NCI-H1092 (cell line): ENCODE measurements around the gene CTU2.

Experiments used
- DNase-seq: peaks from one replicate; lab custom pipeline; 2025; lab: John Stamatoyannopoulos, UW

CTU2 gene

DNA sequence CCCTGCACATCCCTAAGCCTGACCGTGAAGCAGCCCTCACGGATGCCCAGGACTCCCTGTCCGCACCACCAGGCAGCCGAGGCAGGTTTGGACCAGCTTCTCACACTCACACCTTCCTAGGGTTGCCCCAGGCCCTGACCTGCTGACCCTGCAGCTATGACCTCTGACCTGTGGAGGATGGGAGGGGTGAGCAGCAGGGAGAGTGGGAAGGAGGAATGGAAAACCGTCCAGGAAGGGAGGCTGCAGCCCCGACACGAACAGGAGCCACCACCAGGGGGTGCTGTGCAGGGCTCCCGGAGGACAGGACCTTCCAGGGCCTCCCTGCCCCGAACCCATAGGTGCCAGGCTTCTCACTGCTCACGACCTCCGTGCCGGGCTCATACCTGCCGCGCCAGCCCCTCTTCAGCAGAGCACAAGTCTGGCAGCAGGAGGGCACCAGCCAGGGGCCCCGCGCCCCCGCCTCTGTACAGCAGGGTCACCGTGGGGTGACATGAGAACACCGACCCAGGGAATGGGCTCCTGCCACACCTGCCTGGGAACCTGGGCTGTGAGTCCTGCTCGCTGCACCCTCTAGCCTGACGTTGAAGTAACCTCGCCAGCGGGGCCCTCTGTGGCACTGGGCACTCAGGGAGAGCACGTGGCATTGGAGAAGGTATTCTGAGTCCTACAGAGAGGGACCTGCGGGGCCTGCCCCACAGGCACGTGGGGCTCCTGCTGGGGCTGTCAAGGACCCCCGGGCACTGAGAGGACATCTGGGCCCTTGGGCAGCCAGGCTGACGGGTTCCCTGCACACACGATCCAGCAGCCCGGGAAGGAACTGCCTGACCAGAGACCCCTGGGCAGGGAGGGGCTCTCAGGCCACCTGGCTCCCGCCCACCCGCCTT lies 37.6 kb downstream of the CTU2 start:
- DNase-seq: peak; percentile 61

DNA sequence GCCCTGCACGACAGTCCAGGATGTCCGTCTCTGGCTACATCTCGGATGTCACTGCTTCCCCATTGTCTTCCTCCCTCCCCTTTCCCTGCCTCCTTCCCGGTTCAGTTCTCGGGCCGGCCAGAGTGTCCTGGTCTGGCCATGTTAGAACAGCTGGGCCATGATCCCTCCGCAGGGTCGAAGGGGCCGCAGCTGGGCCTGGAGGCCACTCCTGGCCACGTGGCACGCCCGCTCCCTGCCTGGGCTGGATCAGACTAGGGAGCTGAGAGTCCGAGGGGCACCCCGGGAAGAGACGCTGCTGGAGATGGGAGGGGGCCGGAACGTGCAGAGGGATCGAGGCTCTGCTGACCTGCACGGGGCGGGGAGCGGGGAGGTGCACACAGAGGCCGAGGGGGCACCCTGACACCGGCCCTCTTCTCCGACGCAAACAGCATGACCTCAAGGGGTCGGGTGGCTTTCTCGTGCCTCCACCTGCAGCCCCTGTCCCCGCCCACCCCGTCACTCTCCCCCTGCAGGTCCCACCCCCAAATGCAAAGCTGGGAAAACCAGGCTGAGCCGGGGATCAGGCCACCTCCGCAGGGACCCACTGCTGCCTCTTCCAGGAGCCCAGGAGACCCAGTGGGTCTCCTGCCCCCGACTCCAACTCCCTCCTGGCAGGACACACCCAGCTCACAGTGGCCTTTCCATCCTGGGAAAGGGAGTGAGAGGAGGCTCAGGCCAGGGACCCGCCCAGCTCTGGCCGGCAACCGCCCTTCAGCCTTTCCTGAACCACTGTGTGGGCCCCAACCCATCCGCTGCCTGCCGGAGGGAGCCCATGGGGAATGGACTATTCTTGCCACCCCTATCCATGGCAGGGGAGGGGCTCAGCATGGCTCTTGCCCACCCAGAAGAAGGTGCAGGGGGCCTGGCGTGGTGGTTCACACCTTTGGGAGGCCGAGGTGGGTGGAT lies 38.5 kb downstream of the CTU2 start:
- no peak for DNase-seq

DNA sequence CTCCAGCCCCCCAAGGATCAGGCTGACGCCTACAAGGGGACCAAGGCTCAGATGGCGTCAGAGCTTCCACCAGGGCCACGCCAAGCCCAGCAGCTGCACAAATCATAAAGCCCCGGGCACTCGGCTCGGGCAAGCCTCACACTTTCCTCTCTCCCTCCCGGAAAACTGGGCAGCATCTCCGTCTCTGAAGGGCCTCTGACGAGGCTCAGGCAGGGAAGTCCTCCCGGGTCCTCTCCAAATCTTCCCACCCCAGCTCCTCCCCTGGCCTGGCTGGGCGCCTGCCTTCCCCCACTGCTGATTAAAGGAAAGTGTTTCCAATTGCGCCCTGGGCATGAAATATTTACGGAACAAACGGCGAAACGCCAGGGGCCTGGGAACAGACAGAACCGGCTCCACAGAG lies 40.2 kb downstream of the CTU2 start:
- no peak for DNase-seq

DNA sequence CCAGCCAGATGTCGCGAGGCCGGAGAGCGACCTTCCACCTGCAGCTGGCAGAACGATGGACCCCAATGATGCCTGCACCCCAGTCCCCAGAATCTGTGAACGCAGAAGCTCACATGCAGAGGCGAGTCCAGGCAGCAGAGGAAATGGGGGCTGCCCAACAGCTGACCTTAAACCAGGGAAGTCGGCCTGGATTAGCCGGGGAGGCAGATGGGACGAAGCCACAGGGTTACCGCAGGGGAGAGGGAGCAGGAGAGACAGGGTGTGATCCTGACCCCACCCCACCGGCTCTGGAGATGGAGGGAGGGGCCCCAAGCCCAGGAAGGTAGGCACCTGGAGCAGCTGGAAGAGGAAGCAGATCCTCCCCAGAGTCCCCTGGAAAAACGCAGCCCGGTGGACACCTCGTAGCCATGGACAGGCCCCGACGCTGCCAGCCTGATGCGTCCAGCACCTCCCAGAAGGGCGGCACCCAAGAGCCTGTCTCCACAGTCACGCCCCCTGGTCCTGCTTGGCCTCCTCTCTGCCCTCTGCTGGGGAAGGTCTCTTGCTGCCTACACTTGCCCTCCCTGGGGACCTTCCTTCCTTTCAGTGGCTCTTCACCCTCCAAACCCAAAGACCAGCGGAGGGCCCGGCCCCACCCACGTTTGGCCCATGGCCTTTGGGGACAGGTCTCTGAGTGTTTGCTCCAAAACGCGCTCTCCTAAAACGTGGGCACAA lies 41.4 kb downstream of the CTU2 start:
- DNase-seq: no peak

DNA sequence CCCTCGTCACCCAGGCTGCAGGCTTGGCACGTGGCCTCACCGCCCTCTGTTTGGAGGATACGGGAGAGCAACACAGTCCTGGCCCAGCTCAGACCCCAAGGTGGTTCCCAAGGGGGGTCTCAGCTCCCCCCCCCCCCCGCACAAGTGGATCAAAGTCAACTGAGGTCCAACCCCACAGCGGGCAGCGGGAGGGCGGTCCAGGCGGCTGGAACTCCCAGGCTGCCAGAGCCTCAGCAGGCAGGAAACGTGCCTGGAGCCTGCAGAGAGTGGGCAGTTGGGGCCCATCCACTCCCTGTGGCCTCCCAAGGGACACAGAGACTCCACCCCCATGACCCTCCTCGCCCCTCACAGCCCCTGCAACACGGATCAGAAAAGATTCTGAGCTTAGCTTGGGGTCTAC lies 42.1 kb downstream of the CTU2 start:
- DNase-seq: no peak

DNA sequence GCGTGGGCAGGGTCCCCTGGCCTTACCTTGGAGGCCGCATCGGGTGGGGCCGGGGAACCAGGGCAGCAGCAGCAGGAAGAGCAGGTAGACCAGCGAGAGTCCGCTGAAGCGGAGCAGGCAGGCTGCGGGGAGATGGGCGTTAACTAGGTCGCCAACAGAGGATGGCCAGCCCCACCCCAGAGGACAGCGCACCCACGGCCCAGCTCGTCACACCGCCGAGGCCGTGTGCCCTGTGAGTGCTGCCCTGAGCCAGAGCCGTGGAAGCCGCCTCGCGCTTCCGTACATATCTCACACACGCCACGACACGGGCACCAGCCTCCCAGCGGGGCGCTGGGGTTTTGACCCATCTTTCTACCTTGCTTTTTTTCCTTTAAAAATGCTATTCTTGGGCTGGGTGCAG lies 43.1 kb downstream of the CTU2 start:
- DNase-seq: no peak

DNA sequence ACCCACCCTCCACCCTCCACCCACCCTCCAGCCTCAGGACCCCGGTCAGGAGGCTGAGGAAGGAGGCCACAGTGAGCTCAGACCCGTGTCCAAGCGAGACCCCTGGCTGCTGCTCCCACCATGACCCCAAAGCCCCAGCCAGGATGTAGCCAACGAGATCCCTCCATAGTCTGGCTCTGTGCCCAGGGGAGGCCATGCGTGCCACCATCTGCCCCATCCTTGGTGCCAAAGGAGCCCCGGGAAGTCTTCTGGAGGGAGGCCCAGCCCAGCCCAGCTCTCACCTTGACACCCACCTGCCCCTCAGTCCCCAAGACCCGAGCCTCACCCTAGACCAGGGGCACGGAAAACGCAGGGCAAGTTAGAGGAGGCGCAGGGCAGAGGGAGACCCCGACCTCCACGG lies 44.6 kb downstream of the CTU2 start:
- no peak for DNase-seq

DNA sequence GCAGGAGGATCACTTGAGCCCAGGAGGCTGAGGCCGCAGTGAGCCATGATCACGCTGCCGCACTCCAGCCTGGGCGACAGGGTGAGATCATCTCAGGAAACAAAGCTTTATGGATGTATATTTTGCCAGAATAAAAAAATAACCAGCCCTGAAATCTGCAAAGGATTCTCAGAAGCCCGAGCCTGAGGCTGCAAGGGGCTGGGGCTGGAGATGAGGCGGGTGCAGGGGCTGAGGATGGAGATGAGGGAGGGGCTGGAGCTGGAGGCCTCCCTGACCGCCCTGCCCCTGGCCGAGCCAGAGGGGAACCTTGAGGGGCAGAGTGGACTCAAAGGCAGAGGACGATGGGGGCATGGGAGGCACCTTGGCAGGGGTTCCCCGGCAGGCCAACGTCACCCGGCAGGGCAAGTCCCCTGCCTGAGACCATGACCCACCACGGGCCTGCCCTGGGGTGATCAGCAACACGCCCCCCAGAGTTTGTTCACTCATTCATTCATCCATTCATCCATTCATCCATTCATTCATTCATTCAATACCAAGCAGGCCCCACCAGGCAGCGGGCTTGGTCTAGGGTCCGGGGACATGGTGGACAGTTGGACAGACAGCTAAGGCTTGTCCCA lies 46.2 kb downstream of the CTU2 start:
- no peak for DNase-seq

DNA sequence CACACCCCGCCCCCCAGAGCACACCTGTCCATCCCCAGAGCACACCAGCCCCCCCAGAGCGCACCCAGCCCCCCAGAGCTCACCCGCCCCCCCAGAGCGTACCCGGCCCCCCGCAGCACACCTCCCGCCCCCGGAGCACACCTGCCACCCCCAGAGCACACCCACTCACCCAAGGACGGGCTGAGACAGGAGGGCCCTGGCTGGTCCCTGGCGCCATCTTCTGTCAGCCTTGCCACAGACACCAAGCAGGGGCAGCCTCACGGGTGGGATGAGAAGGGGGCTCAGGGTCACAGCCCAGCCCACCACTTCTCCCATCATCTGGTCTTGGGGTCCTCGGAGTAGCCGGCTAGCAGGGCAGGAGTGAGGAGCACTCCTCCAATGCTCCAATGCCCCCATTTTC lies 46.9 kb downstream of the CTU2 start:
- no peak for DNase-seq

DNA sequence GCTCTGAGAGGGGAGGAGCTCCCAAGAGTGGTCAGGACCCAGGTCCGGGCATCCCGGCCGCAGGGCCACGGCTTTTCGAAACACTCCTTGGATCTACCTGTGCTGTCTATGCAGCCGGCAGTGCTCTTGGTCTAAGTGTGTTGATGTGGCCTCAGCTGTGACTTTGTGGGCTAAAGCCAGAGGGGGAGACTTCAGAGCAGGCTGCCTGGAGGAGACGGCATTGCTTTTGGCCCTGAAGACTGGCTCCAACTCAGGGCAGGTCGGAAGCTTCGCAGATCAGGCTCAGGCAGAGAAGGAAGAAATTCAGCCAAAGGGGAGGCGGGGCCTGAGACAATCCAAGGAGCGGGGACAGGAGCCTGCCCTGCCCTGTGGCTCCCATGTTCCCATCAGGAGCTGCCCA lies 47.3 kb downstream of the CTU2 start:
- no peak for DNase-seq

DNA sequence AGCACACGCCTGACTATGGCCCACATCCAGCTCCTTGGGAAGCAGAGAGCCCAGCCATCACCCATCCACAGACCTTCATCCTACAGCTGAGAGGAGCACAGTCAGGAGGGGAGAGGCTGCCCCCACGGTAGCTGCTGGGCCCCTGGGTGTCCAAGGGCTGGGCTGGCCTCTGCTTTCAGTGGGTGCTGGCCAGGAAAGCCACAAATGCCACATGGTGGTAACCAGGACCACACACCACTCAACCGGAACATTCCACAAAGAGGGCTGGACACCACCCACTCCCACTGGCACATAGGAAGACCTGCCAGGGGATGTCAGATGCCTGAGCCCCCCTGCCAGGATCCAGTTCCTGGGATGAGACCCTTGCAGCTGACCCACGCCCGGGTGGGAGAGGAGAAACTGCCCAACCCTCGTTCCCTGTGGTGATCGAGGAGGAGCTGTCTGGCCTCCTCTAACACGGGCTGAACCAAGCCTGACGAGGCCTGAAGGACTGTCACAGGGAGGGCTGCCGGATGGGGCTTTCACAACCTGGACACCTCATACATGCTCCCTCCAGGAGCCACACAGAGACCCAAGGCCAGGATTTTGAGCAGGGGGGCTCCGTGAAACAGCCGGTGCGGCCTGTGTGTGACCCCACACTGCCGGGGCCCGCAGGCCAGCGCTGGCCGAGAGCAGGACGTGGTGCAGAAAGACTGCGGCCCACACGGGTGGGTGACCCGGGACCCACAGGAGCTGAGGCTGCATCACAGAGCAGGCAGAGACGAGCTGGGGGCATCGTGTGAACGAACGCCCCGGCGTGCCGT lies 48.0 kb downstream of the CTU2 start:
- no peak for DNase-seq

DNA sequence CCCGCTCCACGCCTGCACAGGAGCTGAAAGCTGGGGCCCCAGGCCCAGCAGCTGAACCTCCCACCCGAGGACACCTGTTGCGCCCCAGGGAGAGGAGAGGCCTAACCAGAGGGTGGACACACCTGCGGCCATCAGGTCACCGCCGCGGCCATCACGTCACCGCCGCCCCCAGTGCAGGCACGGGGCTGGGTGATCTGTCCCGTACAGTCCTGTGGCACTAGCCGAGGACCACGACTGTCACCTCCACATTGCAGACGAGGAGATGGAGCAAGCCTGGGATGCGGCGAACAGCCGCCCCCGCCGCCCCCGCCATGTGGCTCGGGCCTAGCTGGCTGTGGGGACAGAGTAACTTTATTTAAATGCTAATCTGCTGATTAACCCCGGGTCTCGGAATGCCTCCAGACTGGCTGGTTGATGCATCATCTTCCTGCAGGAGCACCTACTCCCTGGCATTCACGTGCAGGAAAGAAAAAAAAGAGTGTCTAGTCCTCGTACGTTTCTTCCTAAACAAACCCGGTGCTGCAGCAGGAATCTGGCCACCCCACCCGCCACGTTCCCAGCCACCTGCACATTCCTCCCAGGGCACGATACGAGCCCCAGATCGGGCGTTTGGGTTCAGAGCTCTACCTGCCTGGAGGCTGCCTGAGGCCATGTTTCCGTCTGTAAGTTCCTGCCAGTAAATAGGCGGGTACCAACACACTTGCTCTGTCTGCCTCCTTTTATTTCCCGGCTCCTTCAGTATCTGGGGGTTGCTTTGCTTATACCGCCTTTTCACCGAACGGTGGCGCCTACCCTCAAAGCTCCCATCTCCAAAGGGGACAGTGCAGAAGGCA lies 48.8 kb downstream of the CTU2 start:
- DNase-seq: no peak

DNA sequence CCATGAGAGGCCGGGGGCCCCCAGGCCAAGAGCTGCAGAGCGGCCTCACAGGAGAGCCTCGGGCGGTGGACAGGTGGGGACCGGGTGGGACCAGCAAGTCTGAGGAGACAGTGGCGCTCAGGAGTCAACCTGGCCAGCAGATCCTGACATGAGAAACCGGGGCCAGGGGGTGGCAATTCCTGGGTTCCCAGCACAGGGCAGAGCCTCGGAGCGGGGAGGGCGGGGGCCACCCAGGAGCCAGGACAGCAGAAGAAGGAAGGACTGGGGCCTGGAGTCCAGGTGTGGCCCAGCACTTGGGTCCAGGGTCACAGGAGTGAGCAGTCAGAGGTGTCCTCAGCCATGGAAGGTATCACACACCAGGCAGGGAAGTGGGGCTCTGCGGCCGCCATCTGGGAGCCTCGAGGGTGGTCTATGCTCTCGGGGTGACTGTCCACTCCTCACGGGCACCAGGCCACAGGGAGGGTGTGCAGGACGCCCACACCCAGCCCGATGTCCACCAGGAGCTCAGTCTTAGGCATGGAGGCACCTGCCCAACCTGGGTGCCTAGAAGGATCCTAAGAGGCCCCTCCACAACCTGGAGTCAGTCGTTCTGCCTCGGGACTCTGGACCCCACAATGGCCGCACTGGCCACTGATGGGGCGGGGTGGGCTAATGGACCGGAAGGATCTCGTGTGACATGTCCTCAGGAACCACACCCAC lies 49.6 kb downstream of the CTU2 start:
- no peak for DNase-seq

DNA sequence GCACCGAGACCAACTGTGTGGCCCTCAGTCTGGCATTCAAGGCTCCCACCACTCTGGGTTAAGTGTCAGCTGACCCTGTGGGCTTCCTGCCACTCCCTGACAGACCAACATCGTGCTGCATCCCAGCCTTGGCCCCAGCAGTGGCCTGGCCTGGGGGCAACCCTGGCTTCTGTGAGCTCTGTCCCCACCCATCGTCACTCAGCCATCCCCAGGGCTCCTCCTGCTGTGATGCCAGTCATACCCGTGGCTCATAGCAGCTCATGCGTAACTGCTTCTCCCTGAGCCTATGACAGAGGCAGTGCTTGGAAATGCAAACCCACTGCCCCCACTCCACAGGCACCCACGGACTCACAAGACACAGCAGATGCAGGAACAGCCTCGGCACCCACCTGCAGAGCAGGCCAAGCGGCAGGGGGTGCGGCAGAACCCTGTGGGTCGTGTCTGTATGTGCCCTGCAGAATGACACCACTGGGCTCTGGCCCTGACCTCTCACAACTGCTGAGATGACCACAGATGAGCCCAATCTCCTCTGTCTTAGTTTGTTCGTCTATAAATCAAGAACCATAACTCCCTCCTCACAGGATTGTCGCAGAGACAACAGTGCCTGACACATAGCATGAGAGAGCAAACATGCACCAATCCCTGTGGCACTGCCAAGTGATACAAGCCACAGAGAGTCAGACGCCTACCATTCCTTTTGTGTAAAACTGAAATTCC lies 52.1 kb downstream of the CTU2 start:
- no peak for DNase-seq

DNA sequence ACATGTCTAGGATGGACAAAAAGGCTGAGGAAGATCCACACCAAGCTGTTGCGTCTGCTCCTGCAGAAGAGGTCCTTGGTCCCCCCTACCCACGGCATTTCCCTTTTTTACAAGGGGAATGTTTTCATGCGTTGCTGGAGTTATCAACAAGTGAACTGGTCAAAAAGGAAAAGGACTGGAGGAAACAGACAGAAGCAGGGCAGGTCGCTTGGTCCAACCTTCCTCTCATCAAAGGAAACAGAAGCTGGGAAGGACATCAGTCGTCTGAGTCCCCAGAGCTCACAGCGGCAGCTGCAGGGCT lies 52.6 kb downstream of the CTU2 start:
- DNase-seq: no peak

DNA sequence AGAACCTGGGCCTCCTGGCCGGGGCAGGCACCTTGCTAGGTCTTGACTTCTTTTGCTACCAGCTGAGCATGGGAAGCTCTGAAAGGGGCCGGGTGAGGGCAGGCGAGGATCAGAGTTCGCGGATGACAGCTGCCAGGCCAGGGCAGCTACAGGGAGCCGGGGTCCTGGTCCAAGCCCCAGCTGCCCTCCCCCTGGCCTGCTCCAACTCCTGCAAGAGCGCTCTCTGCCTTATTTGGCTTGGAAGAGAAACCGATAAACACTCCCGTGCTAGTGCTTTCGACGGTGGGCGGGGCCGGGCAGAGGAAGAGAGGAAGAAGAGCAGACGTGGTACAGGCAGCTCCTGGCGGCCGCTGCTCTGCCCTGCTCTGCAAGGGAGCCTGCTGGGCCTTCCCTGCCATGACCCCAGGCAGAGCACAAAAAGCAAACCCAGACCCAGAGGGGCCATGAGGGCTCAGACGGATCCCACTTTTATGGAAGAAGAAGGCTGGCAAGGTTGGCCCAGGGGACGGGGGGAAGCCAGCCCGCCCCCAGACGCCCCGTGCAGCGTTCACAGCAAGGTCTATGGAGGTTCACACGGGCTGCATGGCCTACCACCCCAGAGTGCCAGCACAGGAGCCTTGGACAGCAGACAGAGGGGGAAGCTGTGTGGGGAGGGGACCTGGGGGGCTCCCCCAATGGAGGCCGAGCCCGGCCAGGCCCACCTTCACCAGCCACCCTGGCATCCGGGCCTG lies 53.1 kb downstream of the CTU2 start:
- no peak for DNase-seq

DNA sequence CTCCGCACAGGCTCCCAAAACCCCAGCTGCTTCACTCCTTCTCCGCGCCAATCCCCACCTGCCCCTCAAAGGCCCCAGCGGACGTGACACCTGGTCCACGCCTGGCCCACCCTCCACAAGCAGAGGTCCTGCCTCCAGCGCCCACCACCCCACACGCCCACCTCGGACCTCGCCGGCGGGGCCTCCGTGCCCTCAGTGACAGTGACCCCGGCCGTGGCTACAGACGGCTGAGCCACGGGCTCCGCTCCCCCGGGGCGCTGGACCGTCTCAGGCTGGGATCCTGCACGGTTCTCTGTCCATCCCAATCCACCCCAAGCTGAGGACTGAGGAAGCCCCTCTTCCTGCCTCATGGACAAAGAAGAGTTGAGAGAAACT lies 53.7 kb downstream of the CTU2 start:
- DNase-seq: no peak

DNA sequence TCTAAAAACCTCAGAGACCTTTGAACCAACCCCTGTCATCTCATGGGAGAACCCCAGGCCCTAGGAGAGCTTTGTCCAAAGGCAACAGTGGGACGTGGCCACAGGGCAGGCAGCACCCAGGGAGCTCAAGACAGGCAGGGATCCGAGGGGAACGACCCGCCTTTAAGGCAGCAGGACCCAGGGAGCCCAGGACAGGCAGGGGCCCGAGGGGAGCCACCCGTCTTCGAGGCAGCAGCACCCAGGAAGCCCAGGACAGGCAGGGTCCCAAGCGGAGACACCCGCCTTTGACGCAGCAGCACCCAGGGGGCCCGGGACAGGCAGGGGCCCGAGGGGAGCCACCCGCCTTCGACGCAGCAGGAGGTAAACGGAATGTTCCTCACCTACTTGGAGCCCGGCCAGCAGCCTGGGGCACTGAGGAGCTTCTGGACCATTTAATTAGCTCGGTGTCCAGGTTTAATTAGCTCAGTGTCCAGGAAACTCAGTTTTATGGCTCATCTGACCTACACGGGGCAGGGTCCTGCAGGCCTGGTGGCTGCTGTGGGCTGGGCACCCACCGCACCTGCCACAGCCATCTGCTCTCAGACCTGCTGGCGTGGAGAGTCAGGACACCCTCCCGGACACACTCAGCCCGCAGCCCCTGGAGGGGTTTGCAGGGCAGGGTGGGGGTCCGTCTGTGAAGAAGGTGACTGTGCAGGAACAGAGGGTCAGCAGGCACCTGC lies 54.3 kb downstream of the CTU2 start:
- no peak for DNase-seq
